ENCODE data around the gene ADAM23.

The ADAM23 gene

DNA sequence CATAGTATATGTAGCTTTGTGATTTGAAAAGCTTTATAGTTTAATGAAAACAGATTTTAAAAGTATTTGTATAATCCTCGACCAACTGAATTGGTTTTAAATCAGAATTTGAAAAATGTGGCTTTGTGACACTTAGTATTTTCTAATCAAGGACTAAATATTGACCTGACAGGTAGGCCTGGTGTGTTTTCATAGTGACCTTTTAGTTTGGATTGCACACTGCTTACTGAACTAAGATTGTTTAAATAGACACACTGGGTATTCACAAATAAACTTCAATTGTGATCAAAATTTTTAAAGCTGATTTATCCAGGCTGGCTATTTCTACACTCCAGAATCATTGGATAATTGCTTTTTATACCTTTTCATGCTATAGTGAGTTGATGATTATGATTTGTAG is 167.1 kb downstream of the ADAM23 start:
- DNase-seq = no peak
- intact Hi-C loops (cut with DNase I) = no loop called here

DNA sequence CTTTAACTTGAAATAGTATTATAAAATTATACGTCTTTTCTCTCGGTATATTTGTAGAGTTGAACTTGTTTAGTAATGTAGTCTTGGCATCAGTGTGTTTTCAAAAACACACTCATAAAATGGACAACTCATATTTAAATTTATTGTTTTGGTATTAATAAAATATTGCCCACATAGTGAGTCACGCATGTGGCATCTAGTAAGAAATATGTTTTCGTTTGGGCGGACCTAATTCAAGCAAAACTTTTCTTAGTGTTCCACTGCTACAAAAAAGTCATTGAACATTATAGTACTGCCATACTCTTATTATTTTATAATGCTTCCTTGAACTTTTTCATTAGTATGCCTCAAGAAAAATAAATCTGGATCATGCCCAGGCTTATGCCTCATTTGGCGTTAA is 167.9 kb downstream of the ADAM23 start:
- no peak for DNase-seq
- intact Hi-C loops (cut with DNase I) = no loop called here

DNA sequence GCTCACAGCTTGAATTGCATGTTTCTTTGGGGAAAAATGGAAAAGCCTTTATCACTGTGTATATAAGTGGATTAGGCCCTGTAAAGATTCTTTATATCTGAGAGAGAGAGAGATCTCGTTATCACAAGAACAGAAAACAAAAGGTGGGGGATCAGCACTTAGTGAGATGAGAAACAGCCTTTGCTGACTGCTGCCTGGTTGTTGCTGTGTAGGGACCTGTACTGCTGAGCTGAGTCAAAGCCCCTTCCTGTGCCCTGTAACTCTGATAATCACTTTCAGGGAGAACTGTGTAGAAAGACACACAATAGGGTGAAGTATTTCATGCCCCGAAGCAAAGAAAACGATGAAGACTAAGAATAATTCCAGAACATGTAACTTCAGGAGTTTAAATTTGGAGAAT is 168.4 kb downstream of the ADAM23 start:
- DNase-seq = no peak
- intact Hi-C loops (cut with DNase I) = no loop called here

DNA sequence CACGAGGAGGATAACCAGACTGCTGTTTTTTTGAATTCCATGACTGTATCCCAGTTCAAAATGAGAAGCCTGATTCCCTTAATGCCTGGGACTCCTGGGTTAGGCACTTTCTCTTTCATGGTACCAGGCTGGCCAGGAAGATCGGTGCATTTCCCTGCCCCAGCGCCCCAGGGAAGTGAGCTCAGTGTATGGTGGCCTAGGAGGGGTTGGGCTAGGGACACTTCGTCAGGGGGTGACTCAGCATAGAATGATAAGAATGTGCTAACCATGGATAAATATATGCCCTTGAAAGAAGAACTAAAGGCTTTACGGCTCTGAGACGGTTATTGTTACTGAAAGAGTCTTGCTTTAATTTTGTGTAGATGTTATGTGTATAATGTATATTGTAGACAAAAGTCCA is 171.5 kb downstream of the ADAM23 start:
- intact Hi-C loops (cut with DNase I) = no loop called here
- no peak for DNase-seq

DNA sequence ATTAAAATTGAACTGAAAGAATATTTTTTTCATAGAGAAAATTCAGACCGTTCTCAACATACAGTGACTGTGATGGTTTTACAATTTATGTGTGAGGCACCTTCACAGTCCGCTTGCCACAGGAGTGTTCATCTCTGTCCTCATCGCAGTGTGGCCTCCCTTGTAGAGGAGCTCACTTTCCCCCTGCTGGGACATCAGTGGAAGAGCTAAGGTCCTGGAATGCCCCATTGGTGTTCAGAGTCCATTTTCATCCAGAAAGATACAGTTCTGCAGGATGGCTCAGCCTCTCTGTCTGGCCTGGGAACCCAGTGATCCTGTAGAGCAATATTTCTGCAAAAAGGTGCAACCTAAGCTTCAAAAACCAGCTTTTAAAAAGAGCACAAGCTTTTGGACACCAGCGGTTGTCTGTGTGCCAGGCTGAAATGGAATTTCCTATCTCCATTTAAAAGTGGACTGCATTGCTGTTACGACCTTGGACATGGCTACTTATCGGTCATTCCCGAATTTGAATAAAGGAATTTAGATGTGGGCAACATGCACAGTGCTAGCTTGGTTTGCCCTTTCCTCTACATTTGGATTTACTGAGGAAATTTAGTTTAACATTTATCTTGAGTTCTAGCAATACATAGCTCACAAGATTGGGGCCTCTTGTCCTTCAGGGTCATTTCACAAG is 172.2 kb downstream of the ADAM23 start:
- intact Hi-C loops (cut with DNase I) = no loop called here
- DNase-seq = no peak

DNA sequence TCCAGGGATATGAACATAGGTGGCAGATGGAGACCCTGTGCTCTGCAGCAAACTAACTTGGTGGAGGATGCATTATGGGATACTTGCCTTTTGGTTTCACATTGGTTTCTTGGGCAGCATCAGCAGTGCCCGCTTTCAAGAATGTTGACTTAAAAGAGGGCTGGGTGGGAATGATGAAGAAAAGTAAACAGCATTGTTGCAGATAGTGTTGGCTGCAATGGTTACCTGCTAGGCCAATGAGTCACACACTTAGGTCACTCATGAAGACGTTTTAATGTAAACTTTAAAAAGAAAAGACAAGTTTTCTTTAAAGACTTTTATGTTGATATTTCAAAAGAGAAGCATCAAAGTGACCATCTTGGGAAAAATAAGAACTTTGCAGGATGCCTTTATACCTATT is 172.8 kb downstream of the ADAM23 start:
- intact Hi-C loops (cut with DNase I) = no loop called here
- no peak for DNase-seq

DNA sequence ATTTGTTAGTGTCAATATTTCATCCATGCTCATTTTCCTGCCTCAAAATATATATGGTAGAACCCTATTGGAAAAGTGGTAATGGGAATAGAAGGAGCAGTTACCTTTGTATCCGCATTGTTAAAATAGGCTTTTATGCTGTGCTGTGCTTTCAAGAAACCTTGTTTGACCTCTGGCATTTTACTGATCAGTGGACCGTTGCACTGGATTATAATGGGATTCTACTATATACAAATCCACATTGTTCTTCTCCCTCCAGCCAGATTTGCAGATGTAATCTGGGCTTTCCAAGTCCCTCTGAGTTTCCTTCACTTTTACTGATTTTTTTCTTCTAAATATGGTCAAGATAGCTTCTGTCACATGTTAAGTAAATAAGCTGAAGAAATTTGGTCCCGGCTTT is 175.7 kb downstream of the ADAM23 start:
- intact Hi-C loops (cut with DNase I) = no loop called here
- no peak for DNase-seq

DNA sequence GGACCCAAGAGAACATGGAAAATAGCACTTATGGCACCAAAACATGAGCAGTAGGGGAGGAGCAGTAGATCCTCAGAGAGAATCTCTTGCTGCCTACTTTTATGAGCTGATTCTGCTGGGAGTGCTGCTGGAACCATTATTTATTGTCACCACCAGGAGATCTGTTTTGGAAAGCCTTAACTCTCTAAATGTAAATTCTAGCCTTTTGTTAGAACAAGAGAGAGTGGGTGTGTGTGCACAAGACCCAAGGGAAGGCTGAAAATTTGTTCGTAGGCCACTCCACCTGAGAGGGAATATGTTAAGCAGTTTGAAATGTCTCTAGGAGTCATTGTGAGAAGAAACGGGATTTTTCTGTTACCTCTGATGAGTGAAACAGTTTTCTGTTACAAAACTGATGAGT is 182.8 kb downstream of the ADAM23 start:
- intact Hi-C loops (cut with DNase I) = no loop called here
- DNase-seq = no peak

DNA sequence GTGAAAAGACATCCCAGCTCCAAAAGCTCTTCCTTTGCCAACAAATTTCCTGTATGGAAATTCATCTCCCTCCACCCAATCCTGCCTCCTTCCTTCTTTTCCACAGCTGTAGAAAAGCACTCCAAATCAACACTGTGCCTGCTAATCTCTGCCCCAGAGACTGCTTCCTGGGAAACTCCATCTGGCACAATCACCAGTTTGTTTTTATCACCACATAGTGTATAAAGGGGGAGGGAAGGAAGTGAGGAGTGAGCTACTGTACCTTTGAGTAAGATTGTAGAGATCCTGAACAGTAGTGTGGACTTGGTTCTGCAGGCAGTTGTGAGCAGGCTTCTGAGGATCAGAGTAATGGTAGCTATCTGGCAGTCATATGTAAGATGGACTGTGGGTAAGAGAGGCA is 184.3 kb downstream of the ADAM23 start:
- intact Hi-C loops (cut with DNase I) = no loop called here
- DNase-seq = no peak

DNA sequence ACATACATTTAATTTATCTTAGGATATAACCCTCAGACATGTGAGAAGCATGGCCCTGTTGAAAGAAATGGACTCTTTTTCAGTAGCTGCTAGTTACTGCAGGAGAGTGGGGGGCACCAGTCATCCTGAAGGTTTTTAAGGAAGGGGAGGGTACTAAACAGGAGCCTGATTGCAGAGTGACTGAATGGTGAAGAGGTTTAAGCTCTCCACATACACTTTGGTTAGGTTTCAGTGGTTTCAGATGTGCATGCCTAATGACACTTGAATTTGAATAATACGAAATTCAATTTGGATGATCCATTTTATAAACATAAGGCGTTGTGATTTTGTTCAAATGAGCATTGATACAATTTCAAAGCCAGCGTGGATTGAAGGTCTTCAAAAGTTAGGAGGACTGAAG is 188.0 kb downstream of the ADAM23 start:
- no peak for DNase-seq

DNA sequence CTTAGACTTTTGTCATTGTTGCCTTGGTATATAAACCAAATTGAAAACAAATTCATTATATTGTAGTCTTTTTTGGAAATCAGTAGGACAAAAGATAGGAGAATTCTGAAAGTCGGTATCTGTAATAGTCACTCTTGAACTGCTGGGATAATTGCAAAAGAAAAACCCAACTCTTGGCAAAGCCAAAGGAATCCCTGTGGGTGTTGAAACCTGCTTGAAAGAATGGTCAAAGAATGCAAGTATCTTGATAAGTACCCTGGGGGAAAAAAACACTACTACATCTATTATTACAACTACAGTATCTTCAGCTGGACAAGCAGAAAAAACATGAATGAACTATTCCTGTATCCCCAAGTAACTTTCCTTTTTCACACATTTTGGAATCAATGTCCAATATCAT is 191.7 kb downstream of the ADAM23 start:
- no peak for DNase-seq
- intact Hi-C loops (cut with DNase I) = no loop called here

More for the DNA sequence above, 188.0 kb downstream of the ADAM23 start:
- intact Hi-C loops (cut with DNase I) = no loop called here

DNA sequence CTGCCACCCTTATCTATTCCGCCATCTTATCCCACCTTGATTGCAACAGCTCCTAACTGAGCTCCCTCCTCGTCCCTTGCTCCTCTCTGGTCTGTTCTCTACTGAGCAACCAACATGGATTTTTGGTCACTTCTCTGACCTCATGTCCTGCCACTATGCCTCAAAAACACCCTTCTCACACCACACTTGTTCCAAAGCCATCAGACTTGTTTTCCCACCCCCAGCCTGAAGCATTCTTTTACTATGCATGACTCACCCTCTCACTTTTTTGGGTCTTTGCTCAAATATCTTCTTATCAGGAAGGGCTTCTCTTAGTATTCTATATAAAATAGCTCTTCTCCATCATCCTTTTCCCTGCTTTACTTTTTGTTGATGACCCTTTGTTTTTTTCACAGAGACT is 196.3 kb downstream of the ADAM23 start:
- intact Hi-C loops (cut with DNase I) = no loop called here

DNA sequence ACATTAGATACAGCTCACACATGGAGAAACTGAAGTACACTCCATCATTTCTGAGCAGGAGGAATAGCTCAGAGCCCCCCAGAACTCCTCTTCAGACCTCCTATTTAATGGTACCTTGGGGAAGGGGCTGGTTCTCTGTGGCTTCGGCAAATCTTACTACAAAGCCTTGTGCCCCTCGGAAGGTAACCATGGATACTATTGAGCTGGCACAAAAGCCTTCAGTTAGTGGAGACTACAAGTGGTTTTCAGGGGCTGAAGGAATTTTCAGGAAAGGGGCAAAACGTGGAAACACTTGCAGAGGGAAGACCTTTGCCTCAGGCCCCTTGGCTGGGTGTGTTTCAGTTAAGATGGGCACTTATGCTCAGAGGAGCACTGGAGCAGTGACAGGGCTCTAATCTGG is 197.9 kb downstream of the ADAM23 start:
- intact Hi-C loops (cut with DNase I) = no loop called here

More for the DNA sequence above, 196.3 kb downstream of the ADAM23 start:
- no peak for DNase-seq

DNA sequence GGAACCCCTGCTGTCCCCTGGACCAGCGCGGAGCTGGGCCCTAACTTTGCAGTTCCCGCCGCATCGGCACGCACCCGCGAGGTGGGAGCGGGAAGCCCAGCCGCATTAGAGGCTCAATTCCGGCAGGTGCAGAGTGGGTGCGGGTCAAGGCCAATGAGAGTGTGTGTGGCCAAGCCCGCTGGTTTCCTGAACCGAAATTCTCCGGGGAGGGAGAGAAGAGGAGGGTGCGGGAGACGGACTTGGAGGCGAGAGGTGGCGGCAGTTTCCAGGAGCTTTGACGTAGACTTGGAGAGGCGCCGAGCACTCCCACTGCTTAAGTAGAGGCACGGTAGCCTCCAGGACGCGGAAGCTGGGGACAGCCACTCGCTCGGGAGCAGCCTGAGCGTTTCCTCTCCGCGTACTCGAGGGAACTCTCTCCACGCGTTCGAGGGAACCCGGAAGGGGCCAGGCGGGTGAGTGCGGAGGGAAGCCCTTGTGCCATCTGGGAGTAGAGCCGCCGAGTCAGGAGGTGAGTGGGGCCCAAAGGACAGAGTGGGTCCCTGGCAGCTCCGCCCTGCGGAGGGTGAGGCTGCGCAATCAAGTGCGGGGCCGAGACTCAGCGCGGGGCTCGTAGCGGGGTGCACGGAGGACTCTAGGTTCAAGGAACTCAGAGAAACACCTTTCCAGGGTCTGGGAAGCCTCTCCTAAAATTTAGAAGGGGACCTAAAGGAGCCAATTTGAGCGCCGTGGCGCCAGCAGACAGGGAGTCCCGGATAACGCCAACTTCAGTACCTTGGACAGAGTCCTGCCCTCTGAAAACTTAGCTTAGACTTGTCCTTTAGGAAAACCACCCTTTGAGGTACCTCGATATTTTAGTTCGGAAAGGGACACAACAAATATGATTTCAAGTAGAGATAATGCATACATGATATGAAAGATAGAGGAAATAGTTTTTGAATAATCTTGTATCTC is 199.0 kb downstream of the ADAM23 start, which contains the start of gene FAM237A:
Gene FAM237A, plus strand, starts transcription at position 413 of the 951 bp plus-strand sequence. CDS start 1,750 bp downstream, outside the sequence.
- DNase-seq = peak in 19 of 42 donors; percentile 2 to 54 (median 23)
- intact Hi-C loops (cut with DNase I) = no loop called here

More for the DNA sequence above, 197.9 kb downstream of the ADAM23 start:
- DNase-seq = no peak

DNA sequence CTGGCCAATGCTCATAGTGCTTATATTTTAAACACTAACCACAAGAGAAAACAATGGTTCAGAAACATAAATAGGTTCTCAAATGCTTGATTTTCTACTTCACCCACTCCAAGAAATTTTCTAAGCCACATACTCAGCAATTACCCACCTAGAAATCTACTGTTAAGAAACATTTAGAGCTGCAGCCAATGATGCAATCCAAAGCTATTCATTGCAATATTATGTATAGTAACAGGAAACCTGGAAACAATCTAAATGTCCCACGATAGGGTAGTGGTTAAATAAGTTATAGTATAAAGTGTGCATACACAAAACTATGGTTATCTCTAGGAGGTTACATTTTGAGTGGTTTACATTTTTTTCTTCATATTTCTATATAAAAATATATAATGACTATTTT is 204.7 kb downstream of the ADAM23 start:
- no peak for DNase-seq

DNA sequence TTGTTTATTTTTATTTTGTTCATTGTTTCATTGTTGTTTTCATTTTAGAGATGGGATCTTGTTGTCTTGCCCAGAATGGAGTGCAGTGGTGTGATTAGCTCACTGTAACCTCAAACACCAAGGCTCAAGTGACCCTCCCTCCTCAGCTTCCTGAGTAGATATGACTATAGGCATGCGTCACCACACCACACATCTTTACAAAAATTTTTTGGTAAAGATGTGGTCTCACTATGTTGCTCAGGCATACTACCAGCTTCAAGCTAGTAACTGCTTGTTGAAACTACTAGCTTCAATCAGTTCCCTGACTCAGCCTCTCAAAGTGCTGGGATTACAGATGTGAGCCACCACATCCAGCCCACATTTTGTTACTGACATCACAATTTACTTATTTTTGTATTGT is 213.8 kb downstream of the ADAM23 start:
- intact Hi-C loops (cut with DNase I) = no loop called here
- no peak for DNase-seq

More for the DNA sequence above, 204.7 kb downstream of the ADAM23 start:
- intact Hi-C loops (cut with DNase I) = no loop called here

DNA sequence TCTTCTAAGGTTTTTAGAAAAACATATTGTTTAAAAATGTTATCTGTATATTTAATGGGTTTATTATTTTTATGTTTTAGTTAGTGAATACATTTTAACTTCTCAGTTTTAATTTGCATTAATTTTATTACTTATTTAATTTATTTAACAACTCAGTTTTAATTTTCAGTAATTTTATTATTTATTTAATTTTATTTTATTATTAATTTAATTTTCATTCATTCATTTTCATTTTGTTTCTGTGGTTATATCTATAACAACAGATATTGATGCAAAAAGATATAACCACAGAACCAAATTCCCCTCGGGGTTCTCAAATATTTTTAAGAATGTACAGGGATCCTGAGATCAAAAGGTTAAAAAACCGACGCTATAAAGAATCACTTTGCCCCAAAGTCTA is 221.9 kb downstream of the ADAM23 start:
- intact Hi-C loops (cut with DNase I) = no loop called here

More for the DNA sequence above, 221.9 kb downstream of the ADAM23 start:
- DNase-seq = no peak

Measured in head of caudate nucleus (tissue), 42 donors.